ACHN (cell line): ENCODE results near the gene ZNF41.
A peak's percentile ranks its signal among the peaks of the same experiment; 100 is the strongest.
"Not testable (repeated sequence)": the region's sequence is repeated elsewhere in the genome, so short reads cannot be mapped to it uniquely, and the experiment has no call there.

Experiments used
- DNase-seq: peaks from one replicate; pipeline ENCODE4 v3.0.0-alpha.2; 2015
- in situ Hi-C: cut with HindIII; loops from 2 replicates; pipeline ENCODE4 v1.10.0; 2017; ENCODE audit warnings: low sequenced_read_pairs, low pct_ligation_motif_present, low pct_unique_long_range_greater_than_20kb

ZNF41 gene

DNA sequence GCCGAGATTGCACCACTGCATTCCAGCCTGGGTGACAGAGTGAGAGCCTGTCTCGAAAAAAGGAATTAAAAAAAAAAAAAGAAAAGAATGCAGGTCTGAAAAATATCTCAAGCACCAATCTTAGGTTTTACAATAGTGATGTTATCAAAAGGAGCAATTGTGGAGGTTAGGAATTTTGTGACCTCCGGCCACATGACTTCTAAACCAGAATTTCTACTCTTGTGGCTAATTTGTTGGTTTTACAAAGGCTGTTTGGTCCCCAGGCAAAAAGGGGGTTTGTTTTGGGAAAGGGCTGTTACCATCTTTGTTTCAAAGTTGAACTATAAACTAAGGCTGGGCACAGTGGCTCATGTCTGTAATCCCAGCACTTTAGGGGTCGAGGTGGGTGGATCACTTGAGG lies 15.4 kb upstream of the ZNF41 start:
- no peak for DNase-seq
- in situ Hi-C loops, result no loop called here

DNA sequence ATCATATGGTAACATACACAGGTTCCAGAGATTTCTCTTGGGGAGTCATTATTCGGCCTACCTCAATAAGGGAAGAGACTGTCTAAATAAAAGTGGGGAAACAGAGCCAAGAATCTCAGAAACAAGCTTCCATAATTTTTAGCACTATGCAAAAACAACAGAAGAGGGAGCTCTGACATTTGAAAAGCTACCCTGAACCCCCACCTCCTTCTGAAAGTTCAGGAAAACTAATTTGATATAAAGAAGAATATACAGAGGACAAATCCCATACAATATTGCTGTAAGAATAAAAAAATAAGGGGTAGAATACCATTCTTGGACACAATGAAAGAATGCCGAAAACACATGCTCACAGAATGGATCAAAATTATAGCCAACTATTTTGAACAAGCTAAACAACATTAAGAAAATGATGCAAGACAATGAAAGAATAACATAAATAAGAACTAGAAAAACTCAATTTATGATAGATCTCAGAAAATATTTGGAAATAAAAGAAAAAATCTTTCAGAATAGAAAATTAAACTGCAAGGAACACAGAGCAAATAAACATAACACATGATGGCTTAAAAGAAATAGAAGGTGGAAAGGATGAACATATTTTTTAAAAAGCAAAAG lies 14.4 kb upstream of the ZNF41 start:
- DNase-seq, result peak; percentile 16
- in situ Hi-C loops, result no loop called here

DNA sequence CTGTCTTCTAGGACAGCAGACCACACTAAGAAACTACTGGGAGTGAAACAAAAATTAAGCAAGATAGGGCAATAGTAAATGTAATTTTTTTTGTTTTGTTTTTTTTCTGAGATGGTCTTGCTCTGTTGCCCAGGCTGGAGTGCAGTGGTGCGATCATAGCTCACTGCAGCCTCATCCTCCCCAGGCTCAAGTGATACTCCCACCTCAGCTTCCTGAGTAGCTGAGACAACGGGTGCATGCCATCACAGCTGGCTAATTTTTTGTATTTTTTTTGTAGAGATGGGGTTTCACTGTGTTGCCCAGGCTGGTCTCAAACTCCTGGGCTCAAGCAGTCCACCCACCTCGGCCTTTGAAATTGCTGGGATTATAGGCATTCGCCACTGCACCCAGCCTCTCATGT lies 9.1 kb upstream of the ZNF41 start:
- DNase-seq, result not testable (repeated sequence)

DNA sequence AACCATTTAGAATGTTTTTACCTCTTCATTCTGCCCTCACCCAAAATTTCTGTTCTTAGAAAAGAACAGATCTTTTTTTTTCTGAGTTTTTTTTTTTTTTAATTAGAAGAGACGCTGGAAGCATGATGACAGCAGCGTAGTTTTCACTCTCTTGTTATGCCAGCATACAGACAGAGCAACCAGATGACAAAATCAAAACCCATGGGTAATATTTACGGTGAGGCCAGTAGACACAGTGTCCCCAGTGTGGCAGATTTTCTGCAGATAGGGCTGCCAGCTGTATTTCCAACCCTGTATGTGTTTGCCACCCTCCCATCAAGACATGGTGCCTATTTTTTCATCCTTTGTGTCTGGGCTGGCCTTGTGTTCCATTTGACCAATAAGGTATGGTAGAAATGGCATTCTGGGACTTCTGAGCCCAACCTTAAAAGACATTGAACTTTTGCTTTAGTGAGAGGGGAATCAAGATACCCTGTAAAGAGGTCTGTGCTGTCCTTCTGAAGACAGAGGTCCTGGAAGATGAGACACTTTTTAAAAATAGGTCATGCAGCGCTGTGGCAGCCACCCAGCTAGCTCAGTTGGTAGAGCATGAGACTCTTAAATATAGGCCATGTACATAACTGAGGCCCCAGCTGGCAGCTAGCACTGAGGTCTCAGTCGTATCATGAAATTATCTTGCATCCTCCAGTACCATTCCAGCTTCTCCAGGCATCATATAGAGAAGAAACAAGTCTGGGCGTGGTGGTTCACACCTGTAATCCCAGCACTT lies 6.7 kb upstream of the ZNF41 start:
- no peak for DNase-seq
- in situ Hi-C loops, result no loop called here

More for the DNA sequence above, 9.1 kb upstream of the ZNF41 start:
- in situ Hi-C loops, result not testable (repeated sequence)

DNA sequence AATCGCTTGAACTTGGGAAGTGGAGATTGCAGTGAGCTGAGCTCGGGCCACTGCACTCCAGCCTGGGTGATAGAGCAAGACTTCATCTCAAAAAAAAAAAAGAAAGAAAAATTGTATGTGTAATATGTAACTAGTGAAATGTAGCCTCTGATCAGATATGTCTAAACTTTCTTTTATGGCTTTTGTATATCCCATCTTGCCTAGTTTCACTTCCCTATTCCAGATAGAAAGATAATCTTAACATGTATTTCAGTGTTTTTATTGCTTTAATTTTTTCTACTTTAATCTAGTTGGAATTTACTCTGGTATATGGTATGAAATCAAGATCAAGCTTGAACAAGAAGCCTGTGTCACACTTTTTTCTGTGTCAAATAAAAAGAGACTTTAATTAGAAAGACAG lies 1.9 kb upstream of the ZNF41 start:
- no peak for DNase-seq
- in situ Hi-C loops, result no loop called here

DNA sequence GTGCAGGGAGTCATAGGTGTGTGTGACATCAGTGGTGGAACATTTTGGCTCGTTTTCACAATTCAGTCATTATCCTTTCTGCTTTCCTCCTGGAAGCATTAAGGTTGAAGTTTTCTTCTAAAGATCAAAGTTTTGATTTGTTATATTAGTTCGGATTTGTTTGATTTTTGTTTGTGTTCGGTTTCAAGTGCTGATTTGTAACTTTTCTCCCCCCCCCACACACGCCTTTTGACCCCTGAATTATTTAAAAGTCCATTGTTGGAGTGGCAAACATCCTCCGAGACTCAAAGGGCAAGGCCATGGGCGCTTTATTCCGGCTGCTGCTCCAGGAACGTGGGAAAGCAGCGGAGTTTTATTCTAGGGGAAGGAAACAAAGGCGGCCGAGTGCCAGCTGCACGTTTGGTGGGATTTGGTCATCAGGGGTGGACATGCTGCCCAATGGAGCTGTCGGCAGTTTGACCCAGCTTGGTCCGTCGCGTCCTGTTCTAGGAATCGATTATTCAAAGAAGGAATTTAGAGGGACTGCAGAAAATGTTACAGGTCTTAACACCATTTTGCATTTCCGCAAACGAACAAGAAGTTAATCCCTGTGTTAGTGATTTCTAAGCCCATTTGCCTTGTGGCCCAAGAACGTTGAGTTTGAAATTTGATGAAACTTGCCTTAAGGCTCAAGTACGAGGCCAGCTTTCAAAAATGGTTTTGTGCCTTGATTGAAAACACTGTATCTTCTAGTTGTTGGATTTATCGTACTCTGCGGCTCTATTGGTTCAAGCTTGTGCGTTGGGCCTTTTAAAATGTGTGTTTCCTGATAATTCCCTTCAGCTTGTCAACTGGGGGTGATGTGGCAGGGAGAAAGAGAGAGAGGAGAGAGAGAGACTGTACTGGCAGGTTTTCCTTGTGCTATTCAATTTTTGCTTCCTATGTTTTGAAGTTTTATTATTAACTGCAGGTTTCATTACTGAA lies 565 bp upstream of the ZNF41 start:
- in situ Hi-C loops, result no loop called here
- peak; percentile 28 for DNase-seq

DNA sequence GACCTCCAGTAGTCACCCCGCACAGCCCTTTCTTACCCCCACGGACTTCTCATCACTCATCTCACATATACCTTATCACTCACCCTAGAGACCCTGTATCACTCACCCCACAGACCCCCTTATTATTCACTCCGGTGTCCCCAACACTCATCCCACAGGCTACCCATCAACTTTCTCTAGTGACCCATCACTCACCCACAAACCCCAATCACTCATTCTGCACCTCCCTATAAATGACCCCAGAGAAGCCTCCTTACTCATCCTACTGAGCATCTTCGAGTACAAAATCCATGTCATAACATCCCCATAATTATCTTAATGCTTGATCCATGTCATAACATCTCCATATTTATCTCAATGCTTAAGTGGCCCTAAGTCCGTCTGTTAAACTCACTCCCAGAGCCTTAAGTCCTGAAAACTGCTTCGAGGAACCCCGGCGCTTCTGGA lies 934 bp downstream of the ZNF41 start:
- in situ Hi-C loops, result no loop called here
- DNase-seq, result no peak

DNA sequence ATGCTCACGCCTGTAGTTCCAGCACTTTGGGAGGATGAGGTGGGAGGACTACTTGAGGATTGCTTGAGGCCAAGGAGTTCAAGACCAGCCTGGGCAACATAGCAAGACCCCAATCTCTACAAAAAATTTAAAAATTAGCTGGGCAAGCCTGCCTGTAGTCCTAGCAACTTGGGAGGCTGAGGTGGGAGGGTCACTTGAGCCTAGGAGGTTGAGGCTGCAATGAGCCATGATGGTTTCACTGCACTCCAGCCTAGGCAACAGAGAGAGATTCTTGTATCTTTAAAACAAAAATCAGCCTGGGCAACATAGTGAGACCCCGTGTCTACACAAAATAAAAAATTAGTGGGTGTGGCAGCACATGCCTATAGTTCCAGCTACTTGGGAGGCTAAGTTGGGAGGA lies 1.9 kb downstream of the ZNF41 start:
- DNase-seq, result no peak
- in situ Hi-C loops, result no loop called here

DNA sequence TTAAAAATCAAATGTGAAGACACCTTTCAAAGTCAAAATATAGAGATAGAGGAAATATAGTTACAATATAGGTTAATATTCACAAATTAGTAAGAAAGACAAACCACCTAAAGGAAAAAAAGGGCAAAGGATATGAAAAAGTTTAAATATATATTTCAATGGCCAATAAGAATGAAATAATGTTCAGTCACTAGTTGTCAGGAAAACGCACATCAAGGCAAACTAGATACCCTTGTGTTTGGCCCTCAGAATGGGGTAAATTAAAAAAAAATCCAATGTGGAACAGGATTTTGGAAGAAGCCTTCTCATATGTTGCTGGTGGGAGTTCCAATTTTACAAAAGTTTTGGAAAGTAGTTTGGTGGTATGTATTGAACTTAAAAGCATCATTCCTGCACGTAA lies 2.4 kb downstream of the ZNF41 start:
- no peak for DNase-seq
- in situ Hi-C loops, result no loop called here

DNA sequence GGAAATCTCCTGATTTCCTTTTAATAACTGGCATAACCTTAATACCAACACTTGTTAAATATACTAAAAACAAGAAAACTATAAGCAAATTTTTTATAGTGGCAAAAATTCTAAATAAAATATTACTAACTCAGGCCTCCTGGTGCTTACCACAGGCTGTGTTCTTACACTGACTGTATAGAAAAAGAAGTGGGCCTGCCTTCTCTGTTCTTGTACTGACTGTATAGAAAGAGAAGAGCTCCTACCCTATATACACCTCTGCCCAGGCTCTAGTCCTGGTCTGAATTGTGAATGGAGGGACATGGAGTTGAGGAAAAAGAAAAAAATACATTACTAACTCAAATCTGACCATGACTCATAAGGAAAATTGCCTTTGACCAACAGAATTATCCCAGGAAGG lies 7.5 kb downstream of the ZNF41 start:
- in situ Hi-C loops, result no loop called here
- DNase-seq, result no peak

DNA sequence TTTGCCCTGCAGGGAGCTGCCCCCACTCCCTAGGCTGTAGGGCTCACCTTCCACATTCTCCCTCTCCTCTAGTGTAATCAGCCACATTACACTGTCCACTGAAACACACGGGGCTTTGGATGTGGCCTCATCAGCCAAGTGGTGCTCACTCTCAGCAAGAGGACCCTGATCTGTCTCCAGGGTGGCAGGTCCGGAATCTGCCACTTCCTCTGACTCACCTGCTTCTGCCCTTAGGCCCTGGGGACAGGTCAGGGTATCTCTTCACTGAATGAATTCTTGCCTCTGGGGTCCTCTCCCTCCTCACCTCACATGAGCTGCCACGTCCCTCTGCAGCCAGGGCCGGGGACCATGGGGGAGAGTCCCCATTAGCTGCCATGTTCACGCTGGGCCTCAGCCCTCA lies 15.9 kb downstream of the ZNF41 start:
- no peak for DNase-seq
- in situ Hi-C loops, result no loop called here

DNA sequence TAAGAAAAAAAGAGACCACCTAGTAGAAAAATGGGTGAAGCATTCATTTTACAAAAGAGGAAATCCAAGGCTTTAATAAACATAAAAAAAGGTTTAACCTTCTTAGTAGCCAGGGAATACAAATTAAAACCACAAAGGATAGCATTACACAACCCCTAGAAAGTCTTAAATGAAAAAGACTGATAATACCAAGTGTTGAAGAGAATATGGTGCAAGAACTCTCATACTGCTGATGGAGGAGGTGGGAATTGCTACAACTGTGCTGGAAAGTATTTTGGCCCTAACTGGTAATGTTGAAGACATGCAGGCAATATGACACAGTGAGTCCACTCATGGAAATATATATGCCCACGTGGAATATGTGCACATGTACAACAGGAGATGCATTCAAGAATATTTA lies 22.5 kb downstream of the ZNF41 start:
- DNase-seq, result no peak
- in situ Hi-C loops, result no loop called here

DNA sequence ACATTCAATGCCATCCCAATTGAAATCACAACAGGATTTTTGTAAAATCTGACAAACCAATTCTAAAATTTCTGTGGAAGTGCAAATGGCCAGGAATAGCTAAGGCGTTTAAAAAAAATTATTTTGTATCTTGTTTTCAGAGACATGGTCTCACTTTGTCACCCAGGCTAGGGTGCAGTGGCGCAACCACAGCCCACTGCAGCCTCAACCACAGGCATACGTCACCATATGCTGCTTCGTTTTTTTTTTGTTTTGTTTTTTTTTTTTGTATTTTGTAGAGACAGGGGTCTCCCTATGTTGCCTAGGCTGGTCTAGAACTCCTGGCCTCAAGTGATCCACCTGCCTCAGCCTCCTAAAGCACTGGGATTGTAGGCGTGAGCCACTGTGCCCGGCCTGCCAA lies 24.5 kb downstream of the ZNF41 start:
- no peak for DNase-seq
- in situ Hi-C loops, result no loop called here

DNA sequence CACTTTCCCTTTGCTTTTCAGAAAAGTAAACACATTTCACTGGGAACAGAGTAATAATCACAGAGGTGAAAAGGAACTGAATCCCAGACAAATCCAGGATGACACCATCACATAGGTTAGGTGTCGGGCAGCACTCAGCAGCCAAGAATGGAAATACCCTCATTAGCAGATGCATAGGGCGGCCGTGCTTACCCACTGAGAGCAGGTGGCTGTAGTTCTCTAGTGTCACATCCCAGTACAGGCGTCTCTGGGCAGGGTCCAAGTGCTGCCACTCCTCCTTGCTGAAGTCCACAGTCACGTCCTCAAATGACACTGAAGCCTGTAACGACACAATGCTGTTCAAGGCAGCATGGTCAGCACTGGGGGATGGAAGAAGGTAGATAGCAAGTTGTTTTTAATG lies 26.9 kb downstream of the ZNF41 start:
- no peak for DNase-seq

DNA sequence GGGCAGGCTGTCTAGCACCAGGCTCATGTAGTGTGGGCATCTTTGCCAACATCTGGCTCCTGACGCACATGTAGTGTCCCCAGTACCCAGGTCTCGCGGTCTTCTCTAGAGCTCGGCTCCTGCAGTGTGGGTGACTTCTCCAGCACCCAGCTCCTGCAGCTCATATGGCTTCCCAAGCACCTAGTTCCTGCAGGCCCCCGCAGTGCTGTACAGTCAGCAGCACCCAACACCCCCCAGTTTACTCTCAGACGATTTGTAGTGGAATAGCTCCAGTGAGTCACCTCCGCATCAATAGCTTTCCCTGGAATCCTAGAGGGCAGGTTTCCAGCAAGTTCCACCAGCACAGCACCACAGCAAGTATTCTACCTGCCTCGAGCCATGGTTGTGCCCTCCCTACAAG lies 30.9 kb downstream of the ZNF41 start:
- in situ Hi-C loops, result no loop called here
- no peak for DNase-seq

More for the DNA sequence above, 26.9 kb downstream of the ZNF41 start:
- in situ Hi-C loops, result no loop called here

DNA sequence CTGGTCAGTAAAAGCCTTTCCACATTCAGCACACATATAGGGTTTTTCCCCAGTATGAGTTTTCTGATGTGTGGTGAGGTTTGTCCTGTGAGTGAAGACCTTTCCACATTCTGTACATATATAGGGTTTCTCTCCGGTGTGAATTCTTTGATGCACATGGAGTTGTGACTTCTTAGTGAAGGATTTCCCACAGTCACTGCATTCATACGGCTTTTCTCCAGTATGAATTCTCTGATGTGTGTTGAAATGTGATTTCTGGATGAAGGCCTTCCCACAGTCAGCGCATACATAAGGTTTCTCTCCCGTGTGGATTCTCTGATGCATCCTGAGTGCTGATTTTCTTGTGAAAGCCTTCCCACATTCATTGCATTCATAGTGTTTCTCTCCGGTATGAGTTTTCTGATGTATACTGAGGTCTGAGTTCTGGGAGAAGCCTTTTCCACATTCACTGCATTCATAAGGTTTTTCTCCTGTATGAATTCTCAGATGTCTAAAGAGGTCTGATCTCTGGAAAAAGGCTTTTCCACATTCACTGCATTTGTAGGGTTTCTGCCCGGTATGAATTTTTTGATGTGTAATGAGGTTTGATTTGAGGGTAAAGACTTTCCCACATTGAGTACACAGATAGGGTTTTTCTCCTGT lies 34.7 kb downstream of the ZNF41 start:
- in situ Hi-C loops, result no loop called here
- no peak for DNase-seq

DNA sequence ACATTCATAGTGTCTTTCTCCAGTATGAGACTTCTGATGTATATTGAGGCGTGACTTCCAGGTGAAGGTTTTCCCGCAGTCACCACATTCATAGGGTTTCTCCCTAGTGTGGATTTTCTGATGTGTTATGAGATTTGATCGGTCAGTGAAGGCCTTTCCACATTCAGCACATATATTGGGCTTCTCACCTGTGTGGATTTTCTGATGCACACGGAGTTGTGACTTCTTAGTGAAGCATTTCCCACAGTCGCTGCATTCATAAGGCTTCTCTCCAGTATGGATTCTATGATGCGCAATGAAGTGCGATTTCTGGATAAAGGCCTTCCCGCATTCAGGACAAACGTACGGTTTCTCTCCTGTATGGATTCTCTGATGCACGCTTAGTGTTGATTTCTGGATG lies 35.4 kb downstream of the ZNF41 start:
- DNase-seq, result no peak
- in situ Hi-C loops, result no loop called here

DNA sequence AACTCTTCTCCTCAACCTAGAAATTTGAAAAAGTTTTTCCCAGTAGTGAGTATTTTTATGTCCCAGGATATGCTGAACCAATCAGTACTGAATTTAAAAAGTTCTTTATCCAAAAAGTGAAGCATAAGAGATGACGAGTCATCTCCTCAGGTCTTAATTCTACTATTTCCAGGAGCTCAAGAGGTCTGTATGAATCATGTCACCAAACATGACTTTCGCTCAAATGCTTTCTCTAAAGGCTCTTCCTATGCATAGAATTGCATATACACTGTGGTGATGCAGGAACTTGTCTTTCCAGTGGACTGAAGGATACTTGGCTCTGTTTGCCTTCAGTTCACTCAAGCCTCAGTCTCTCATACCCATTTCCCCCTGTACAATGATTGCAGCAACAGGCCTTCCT lies 36.1 kb downstream of the ZNF41 start:
- in situ Hi-C loops, result no loop called here
- no peak for DNase-seq

DNA sequence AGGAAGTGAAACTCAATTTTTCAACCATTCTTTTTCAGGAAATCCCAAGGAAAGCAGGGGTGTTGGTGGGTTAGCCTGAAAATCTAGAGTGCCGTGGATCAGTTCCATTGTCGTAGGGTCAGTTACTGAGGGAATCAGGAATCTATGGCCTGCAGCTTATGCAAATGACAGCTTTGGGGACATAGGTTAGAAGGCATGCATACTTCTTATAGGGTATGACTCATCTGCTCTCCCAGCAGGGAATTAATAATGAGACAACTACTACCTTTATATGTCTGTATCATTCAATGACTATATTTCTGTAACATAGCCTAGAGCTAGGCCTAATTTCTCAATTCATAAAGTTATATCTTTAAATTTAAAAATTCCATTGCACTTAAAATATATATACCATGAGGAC lies 36.6 kb downstream of the ZNF41 start:
- in situ Hi-C loops, result no loop called here
- no peak for DNase-seq
